CD4-positive, CD25-positive, alpha-beta regulatory T cell (primary cell): ENCODE results near the gene IKZF5. TPM values are rescaled to one million over a fixed set of nuclear protein-coding genes. Genes with fewer than 3 reads are reported as not detected.
A peak's percentile ranks its signal among the peaks of the same experiment; 100 is the strongest.

Source experiments
- ATAC-seq, 2 donors: fragments of 150-1000 bp; cut with Tn5 transposase; one replicate each; pipeline ENCODE4 v1.10.0; 2021; ENCODE audit warnings: low read depth in 2 of 2, moderate number of reproducible peaks in 2 of 2, moderate library complexity in 1 of 2
- DNase-seq, 3 donors: peaks; one replicate each; pipeline versions ENCODE4 v3.0.0 to v3.0.0-alpha.2; 2012 to 2022; ENCODE audit warnings: mixed read lengths in 1 of 3
- H3K27ac ChIP-seq: one replicate; pipeline ENCODE4 v1.7.0; 2013; ENCODE audit warnings: mild to moderate bottlenecking, low read length; ENCODE audit not compliant: insufficient read depth, poor library complexity, severe bottlenecking
- H3K27me3 ChIP-seq: one replicate; pipeline ENCODE4 v1.7.0; 2013; ENCODE audit warnings: low read length; ENCODE audit not compliant: control insufficient read depth, insufficient read depth
- H3K36me3 ChIP-seq: one replicate; pipeline ENCODE4 v1.7.0; 2013; ENCODE audit warnings: mild to moderate bottlenecking, low read length, moderate library complexity; ENCODE audit not compliant: control insufficient read depth, insufficient read depth
- H3K4me1 ChIP-seq: 2 replicates; pipeline ENCODE4 v1.7.0; 2013; ENCODE audit warnings: mild to moderate bottlenecking, low read length; ENCODE audit not compliant: insufficient read depth, control insufficient read depth, poor library complexity, severe bottlenecking
- H3K4me3 ChIP-seq: one replicate; pipeline ENCODE4 v1.7.0; 2013; ENCODE audit warnings: low read depth, mild to moderate bottlenecking, low read length, moderate library complexity
- H3K9me3 ChIP-seq, 2 experiments: 1 replicate in 1 of 2; 2 replicates in 1 of 2; pipeline ENCODE4 v1.7.0; 2013; ENCODE audit warnings: low read length in 2 of 2, mild to moderate bottlenecking in 1 of 2, moderate library complexity in 1 of 2; ENCODE audit not compliant: control insufficient read depth in 2 of 2
- H3K27ac Mint-ChIP-seq, 3 donors: one replicate each; pipeline ENCODE4 v1.8.0; 2020 to 2022; ENCODE audit warnings: mild to moderate bottlenecking in 3 of 3, mixed read lengths in 3 of 3, moderate library complexity in 2 of 3
- H3K27me3 Mint-ChIP-seq: one replicate; pipeline ENCODE4 v1.8.0; 2022; ENCODE audit warnings: mild to moderate bottlenecking, mixed read lengths
- H3K36me3 Mint-ChIP-seq: one replicate; pipeline ENCODE4 v1.8.0; 2020; ENCODE audit warnings: mixed read lengths
- H3K4me1 Mint-ChIP-seq, 4 donors: one replicate each; pipeline ENCODE4 v1.8.0; 2020 to 2022; ENCODE audit warnings: mixed read lengths in 4 of 4, mild to moderate bottlenecking in 1 of 4
- H3K4me3 Mint-ChIP-seq, 4 donors: one replicate each; pipeline ENCODE4 v1.8.0; 2020 to 2022; ENCODE audit warnings: mild to moderate bottlenecking in 4 of 4, mixed read lengths in 4 of 4, moderate library complexity in 3 of 4
- H3K9me3 Mint-ChIP-seq, 7 donors: one replicate each; pipeline ENCODE4 v1.8.0; 2020 to 2022; ENCODE audit warnings: mixed read lengths in 7 of 7, mild to moderate bottlenecking in 3 of 7, moderate library complexity in 2 of 7
- polyA plus RNA-seq, 4 donors: library from polyadenylated mRNA; unstranded; fragments of 300-500 nt; fragmentation: Illumina TruSeq; gene quantifications; one replicate each; pipeline ENCODE4 v1.2.3, GENCODE V29; 2021
- total RNA-seq: library from RNA; stranded (reverse); gene quantifications from one replicate; pipeline ENCODE4 v1.2.3, GENCODE V29; 2022

Gene IKZF5
- total and polyA plus RNA-seq, 5 donors from 2014 or later, result 15.4 to 50.2 (median 18.7) TPM

DNA sequence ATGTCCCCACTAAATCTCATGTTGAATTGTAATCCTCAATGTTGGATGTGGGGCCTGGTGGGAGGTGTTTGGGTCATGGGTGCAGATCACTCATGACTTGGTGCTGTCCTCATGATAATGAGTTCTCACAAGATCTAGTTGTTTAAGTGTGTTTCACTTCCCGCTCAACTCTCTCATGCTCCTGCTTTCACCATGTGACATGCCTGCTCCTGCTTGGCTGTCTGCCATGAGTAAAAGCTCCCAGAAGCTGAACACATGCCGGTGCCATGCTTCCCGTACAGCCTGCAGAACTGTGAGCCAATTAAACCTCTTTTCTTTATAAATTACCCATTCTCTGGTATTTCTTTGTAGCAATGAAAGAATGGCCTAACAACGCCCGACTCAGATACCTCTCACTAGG lies 34.6 kb downstream of the IKZF5 start:
- Mint-ChIP-seq H3K36me3 (no peaks in the 10 kb centered on the region), H3K27me3 (peaks cover 22% of the 10 kb centered on the region), H3K9me3 (peaks cover 0 to 3% (median 0%) of the 10 kb centered on the region in 7 donors), H3K27ac (no peak overlapping the region), H3K4me3 (no peak overlapping the region), H3K4me1 (no peaks in the 10 kb centered on the region)
- Histone ChIP-seq H3K27ac (no peak overlapping the region), H3K4me3 (no peak overlapping the region), H3K27me3 (peaks cover 7% of the 10 kb centered on the region), H3K4me1 (no peaks in the 10 kb centered on the region), H3K36me3 (no peaks in the 10 kb centered on the region), H3K9me3 (no peaks in the 10 kb centered on the region)
- DNase-seq (no peak), ATAC-seq (no peak)

- no peak for ATAC-seq
- Histone ChIP-seq H3K27ac (no peak overlapping the region), H3K27me3 (peaks cover 22% of the 10 kb centered on the region), H3K4me1 (no peaks in the 10 kb centered on the region), H3K36me3 (no peaks in the 10 kb centered on the region), H3K4me3 (no peak overlapping the region), H3K9me3 (peaks cover 16 to 30% of the 10 kb centered on the region in 2 experiments)
- H3K27ac Mint-ChIP-seq, result no peak overlapping the region
- DNase-seq, result no peak
- no peaks in the 10 kb centered on the region for H3K4me1 Mint-ChIP-seq
- H3K27me3 Mint-ChIP-seq, result peaks cover 52% of the 10 kb centered on the region
- no peak overlapping the region for H3K4me3 Mint-ChIP-seq
- peaks cover 9% of the 10 kb centered on the region for H3K36me3 Mint-ChIP-seq
- H3K9me3 Mint-ChIP-seq, result peaks cover 4 to 34% (median 20%) of the 10 kb centered on the region in 7 donors
Observed at GRCh38 chr10:122968698-122969097, 39.9 kb downstream of the IKZF5 start.

DNA sequence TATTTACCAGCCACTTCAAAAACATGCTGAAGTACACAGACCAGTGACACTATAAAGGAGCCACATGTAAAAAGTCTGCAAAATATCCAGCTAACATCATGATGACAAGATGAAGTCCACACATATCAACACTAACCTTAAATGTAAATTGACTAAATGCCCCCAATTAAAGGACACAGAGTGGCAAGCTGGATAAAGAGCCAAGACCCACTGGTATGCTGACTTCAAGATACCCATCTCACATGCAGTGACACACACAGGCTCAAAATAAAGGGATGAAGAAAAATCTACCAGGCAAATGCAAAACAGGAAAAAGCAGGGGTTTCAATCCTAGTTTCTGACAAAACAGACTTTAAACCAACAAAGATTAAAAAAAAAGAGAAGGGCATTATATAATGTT lies 41.7 kb downstream of the IKZF5 start:
- Mint-ChIP-seq H3K27me3 (peaks cover 56% of the 10 kb centered on the region), H3K9me3 (peaks cover 4 to 34% (median 22%) of the 10 kb centered on the region in 7 donors), H3K4me1 (no peaks in the 10 kb centered on the region), H3K36me3 (peaks cover 9% of the 10 kb centered on the region), H3K27ac (no peak overlapping the region), H3K4me3 (no peak overlapping the region)
- Histone ChIP-seq H3K36me3 (no peaks in the 10 kb centered on the region), H3K27ac (no peak overlapping the region), H3K9me3 (peaks cover 16 to 30% of the 10 kb centered on the region in 2 experiments), H3K27me3 (peaks cover 28% of the 10 kb centered on the region), H3K4me3 (no peak overlapping the region), H3K4me1 (no peaks in the 10 kb centered on the region)
- ATAC-seq (no peak), DNase-seq (no peak)

DNA sequence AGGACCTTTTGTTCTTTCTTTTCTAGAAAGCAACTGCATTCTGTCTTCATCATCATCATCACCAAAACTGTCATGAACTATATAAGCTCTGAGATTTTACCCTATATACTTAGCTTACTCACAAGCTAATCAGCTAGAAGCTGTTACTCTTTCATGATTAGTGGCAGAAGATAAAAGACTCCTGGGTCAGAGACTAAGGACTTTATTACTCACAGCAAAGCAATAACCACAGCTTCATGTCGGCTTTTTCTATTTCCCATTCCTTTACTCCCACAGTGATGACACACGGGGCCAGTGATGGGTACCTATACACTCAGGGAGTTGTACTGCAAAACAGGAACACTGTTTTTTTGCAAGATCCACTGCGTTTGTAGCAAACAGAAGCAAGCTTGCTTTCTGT lies 46.2 kb downstream of the IKZF5 start:
- Histone ChIP-seq H3K36me3 (no peaks in the 10 kb centered on the region), H3K27me3 (peaks cover 26% of the 10 kb centered on the region), H3K4me1 (no peaks in the 10 kb centered on the region), H3K9me3 (peaks cover 15 to 22% of the 10 kb centered on the region in 2 experiments), H3K4me3 (no peak overlapping the region), H3K27ac (no peak overlapping the region)
- DNase-seq, result no peak
- H3K36me3 Mint-ChIP-seq, result peaks cover 11% of the 10 kb centered on the region
- H3K9me3 Mint-ChIP-seq, result peaks cover 2 to 24% (median 17%) of the 10 kb centered on the region in 7 donors
- H3K4me1 Mint-ChIP-seq, result no peaks in the 10 kb centered on the region
- no peak overlapping the region for H3K4me3 Mint-ChIP-seq
- peaks cover 39% of the 10 kb centered on the region for H3K27me3 Mint-ChIP-seq
- H3K27ac Mint-ChIP-seq, result no peak overlapping the region
- no peak for ATAC-seq

DNA sequence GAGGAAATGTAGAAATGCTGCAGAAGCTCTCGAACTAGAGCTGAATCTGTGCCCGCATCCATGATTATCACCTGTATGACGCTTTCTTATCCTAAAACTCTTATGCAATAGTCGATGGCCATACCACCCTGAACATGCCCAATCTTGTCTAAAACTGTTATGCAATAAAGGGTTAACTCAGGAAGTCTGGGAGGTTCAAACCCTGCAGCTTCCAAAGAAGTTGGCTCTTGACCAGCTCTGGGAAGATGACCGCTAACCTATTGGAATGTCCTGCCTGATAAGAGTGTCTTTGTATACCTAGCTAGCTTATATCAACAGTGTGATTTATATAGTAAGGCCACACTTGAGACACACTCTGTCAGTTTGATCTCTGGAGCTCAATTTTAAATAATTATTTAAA lies 51.1 kb downstream of the IKZF5 start:
- no peaks in the 10 kb centered on the region for H3K36me3 ChIP-seq
- H3K27me3 ChIP-seq, result peaks cover 8% of the 10 kb centered on the region
- peaks cover 14% of the 10 kb centered on the region for H3K27me3 Mint-ChIP-seq
- ATAC-seq (no peak), DNase-seq (no peak)
- no peak overlapping the region for H3K27ac Mint-ChIP-seq
- peaks cover 10 to 27% (median 16%) of the 10 kb centered on the region in 4 donors for H3K4me1 Mint-ChIP-seq
- peaks cover 6% of the 10 kb centered on the region for H3K36me3 Mint-ChIP-seq
- H3K4me1 ChIP-seq, result peaks cover 15% of the 10 kb centered on the region
- no peak overlapping the region for H3K4me3 Mint-ChIP-seq
- peaks cover 0 to 6% of the 10 kb centered on the region in 2 experiments for H3K9me3 ChIP-seq
- H3K27ac ChIP-seq, result no peak overlapping the region
- no peak overlapping the region for H3K4me3 ChIP-seq
- peaks cover 0 to 3% (median 0%) of the 10 kb centered on the region in 7 donors for H3K9me3 Mint-ChIP-seq

- H3K27ac ChIP-seq, result no peak overlapping the region
- Mint-ChIP-seq H3K27ac (no peak overlapping the region), H3K4me1 (peaks cover 10 to 38% (median 21%) of the 10 kb centered on the region in 4 donors)
Observed at GRCh38 chr10:122955892-122956291, 52.7 kb downstream of the IKZF5 start.

GRCh38 chr10:122954731-122955050 lies 53.9 kb downstream of the IKZF5 start:
- peaks cover 0 to 6% of the 10 kb centered on the region in 2 experiments for H3K9me3 ChIP-seq
- H3K36me3 ChIP-seq, result no peaks in the 10 kb centered on the region
- no peak for DNase-seq
- Mint-ChIP-seq H3K27ac (peak overlapping the region; percentile 91 to 95 (median 92)), H3K4me3 (peak overlapping the region; percentile 56 to 95 (median 93)), H3K9me3 (peaks cover 0 to 3% (median 0%) of the 10 kb centered on the region in 7 donors), H3K4me1 (peaks cover 20 to 47% (median 29%) of the 10 kb centered on the region in 4 donors), H3K27me3 (peaks cover 9% of the 10 kb centered on the region), H3K36me3 (peaks cover 10% of the 10 kb centered on the region)
- no peak for ATAC-seq
- H3K4me3 ChIP-seq, result no peak overlapping the region
- no peak overlapping the region for H3K27ac ChIP-seq
- H3K4me1 ChIP-seq, result peaks cover 17% of the 10 kb centered on the region
- H3K27me3 ChIP-seq, result no peaks in the 10 kb centered on the region

More at GRCh38 chr10:122955892-122956291, 52.7 kb downstream of the IKZF5 start:
- DNase-seq (no peak), ATAC-seq (no peak)
- Mint-ChIP-seq H3K4me3 (peak overlapping the region in 1 of 4 donors; percentile 95), H3K9me3 (peaks cover 0 to 3% (median 0%) of the 10 kb centered on the region in 7 donors), H3K36me3 (peaks cover 6% of the 10 kb centered on the region), H3K27me3 (peaks cover 9% of the 10 kb centered on the region)
- Histone ChIP-seq H3K4me1 (peaks cover 17% of the 10 kb centered on the region), H3K27me3 (no peaks in the 10 kb centered on the region), H3K4me3 (no peak overlapping the region), H3K36me3 (no peaks in the 10 kb centered on the region), H3K9me3 (peaks cover 0 to 6% of the 10 kb centered on the region in 2 experiments)
